Calu3 (cell line): ENCODE measurements around the gene BARX1. TPM values are rescaled to one million over a fixed set of nuclear protein-coding genes. Genes with fewer than 3 reads are reported as not detected.
"Not testable (repeated sequence)": the region's sequence is repeated elsewhere in the genome, so short reads cannot be mapped to it uniquely, and the experiment has no call there.

ENCODE experiments used
- BruUV-seq: library from RNA; stranded (reverse); fragments of 400-500 nt; replicated peaks from 2 replicates; lab custom pipeline; 2021; lab: Mats Ljungman, UMichigan
- CTCF ChIA-PET: fragments of 300-600 bp; sonication (Branson Sonifier 250); formaldehyde crosslinking; loops from one replicate; lab custom pipeline; 2022; ENCODE audit warnings: antibody characterized with exemption; lab: Charles Lee
- DNase-seq: peaks from one replicate; pipeline ENCODE4 v3.0.0; 2022
- H3K27ac Mint-ChIP-seq: one replicate; pipeline ENCODE4 v1.8.0; 2022; ENCODE audit warnings: mixed read lengths; ENCODE audit not compliant: unreplicated experiment
- H3K27me3 Mint-ChIP-seq: one replicate; pipeline ENCODE4 v1.8.0; 2022; ENCODE audit warnings: mixed read lengths; ENCODE audit not compliant: unreplicated experiment
- H3K36me3 Mint-ChIP-seq: one replicate; pipeline ENCODE4 v1.8.0; 2022; ENCODE audit warnings: mild to moderate bottlenecking, moderate library complexity, mixed read lengths; ENCODE audit not compliant: insufficient read depth, unreplicated experiment
- H3K4me1 Mint-ChIP-seq: one replicate; pipeline ENCODE4 v1.8.0; 2022; ENCODE audit warnings: mild to moderate bottlenecking, low read depth, mixed read lengths; ENCODE audit not compliant: unreplicated experiment
- H3K4me3 Mint-ChIP-seq: one replicate; pipeline ENCODE4 v1.8.0; 2022; ENCODE audit warnings: mild to moderate bottlenecking, low read depth, moderate library complexity, mixed read lengths; ENCODE audit not compliant: unreplicated experiment
- H3K9me3 Mint-ChIP-seq: one replicate; pipeline ENCODE4 v1.8.0; 2022; ENCODE audit warnings: low read depth, mixed read lengths; ENCODE audit not compliant: unreplicated experiment
- CTCF ChIP-seq: fragments of 200-600 bp; IDR thresholded peaks from one replicate; pipeline ENCODE4 v1.8.0; 2022; ENCODE audit warnings: antibody characterized with exemption; ENCODE audit not compliant: unreplicated experiment
- intact Hi-C: fragments of 100-400 bp; cut with micrococcal nuclease; formaldehyde crosslinking; loops from one replicate; pipeline ENCODE4 v1.10.0; 2022; ENCODE audit not compliant: unreplicated experiment
- total RNA-seq: library from RNA; stranded (reverse); gene quantifications from 2 replicates; pipeline ENCODE4 v1.2.3, GENCODE V29; 2022

The BARX1 gene
- total RNA-seq, 1 experiment from 2014 or later: not detected

- intact Hi-C loops: no loop called here
- Mint-ChIP-seq H3K4me3 (no peak overlapping the region), H3K27ac (no peak overlapping the region), H3K27me3 (peaks cover 21% of the 10 kb centered on the region), H3K9me3 (no peaks in the 10 kb centered on the region), H3K36me3 (no peaks in the 10 kb centered on the region), H3K4me1 (no peaks in the 10 kb centered on the region)
- CTCF ChIA-PET: interaction anchor here (0.7 kb wide), 1 partner anchor 810 kb away, joined by 5 read pairs; no protein-coding TSS in a partner anchor
- no TSS peak for BruUV-seq
- DNase-seq: no peak
- no peak for TF ChIP-seq CTCF
These were observed 10.8 kb upstream of the BARX1 start for GRCh38 chr9:93965830-93966577.

- intact Hi-C loops: no loop called here
- CTCF ChIA-PET: no interaction called here
- no TSS peak for BruUV-seq
- Mint-ChIP-seq H3K4me1 (no peaks in the 10 kb centered on the region), H3K4me3 (no peak overlapping the region), H3K36me3 (no peaks in the 10 kb centered on the region), H3K27ac (no peak overlapping the region), H3K27me3 (peaks cover 21% of the 10 kb centered on the region), H3K9me3 (no peaks in the 10 kb centered on the region)
- no peak for TF ChIP-seq CTCF
- DNase-seq: no peak
These were observed 9.5 kb upstream of the BARX1 start for GRCh38 chr9:93964685-93965084.

GRCh38 chr9:93963969-93964368, 8.8 kb upstream of the BARX1 start:
- peaks cover 26% of the 10 kb centered on the region for H3K27me3 Mint-ChIP-seq
- no peak overlapping the region for H3K4me3 Mint-ChIP-seq
- H3K9me3 Mint-ChIP-seq: no peaks in the 10 kb centered on the region
- intact Hi-C loops: loop anchor here (2.0 kb wide), 2 partner anchors 137 to 281 kb away; no protein-coding TSS in a partner anchor
- no peaks in the 10 kb centered on the region for H3K36me3 Mint-ChIP-seq
- CTCF ChIA-PET: interaction anchor here (0.8 kb wide), 1 partner anchor 281 kb away, joined by 3 read pairs; no protein-coding TSS in a partner anchor
- no peak for DNase-seq
- no peak for TF ChIP-seq CTCF
- H3K4me1 Mint-ChIP-seq: no peaks in the 10 kb centered on the region
- H3K27ac Mint-ChIP-seq: no peak overlapping the region
- no TSS peak for BruUV-seq

GRCh38 chr9:93963489-93963888, 8.3 kb upstream of the BARX1 start:
- H3K4me3 Mint-ChIP-seq: peak overlapping the region; percentile 11
- BruUV-seq, H3K9me3 Mint-ChIP-seq, H3K27ac Mint-ChIP-seq, H3K36me3 Mint-ChIP-seq, DNase-seq, H3K4me1 Mint-ChIP-seq: not testable (repeated sequence)
- peaks cover 30% of the 10 kb centered on the region for H3K27me3 Mint-ChIP-seq
- intact Hi-C loops: loop anchor here (2.0 kb wide), 2 partner anchors 137 to 281 kb away; no protein-coding TSS in a partner anchor
- CTCF ChIA-PET: interaction anchor here (0.8 kb wide), 1 partner anchor 281 kb away, joined by 3 read pairs; no protein-coding TSS in a partner anchor
